GM12878 (cell line): ENCODE results near the gene MPIG6B. TPM values are rescaled to one million over a fixed set of nuclear protein-coding genes. Genes with fewer than 3 reads are reported as not detected.
A peak's percentile ranks its signal among the peaks of the same experiment; 100 is the strongest.

Experiments
- CHD2 ChIP-seq: IDR thresholded peaks from 2 replicates; pipeline ENCODE4 v1.6.1; 2011; ENCODE audit warnings: low read depth, low read length, improper control_type of control experiment, borderline replicate concordance
- CHD4 ChIP-seq: fragments of 200-600 bp; sonication (generic); IDR thresholded peaks from 2 replicates; pipeline ENCODE4 v1.6.1; 2016; ENCODE audit warnings: mild to moderate bottlenecking
- HCFC1 ChIP-seq: fragments of 150-350 bp; IDR thresholded peaks from 2 replicates; pipeline ENCODE4 v1.6.1; 2014; ENCODE audit warnings: low read length
- RAD21 ChIP-seq: IDR thresholded peaks from 2 replicates; pipeline ENCODE4 v1.6.1; 2011; ENCODE audit warnings: mild to moderate bottlenecking, low read depth, low read length, moderate library complexity; ENCODE audit not compliant: insufficient read depth
- RELA ChIP-seq: fragments of 450-650 bp; IDR thresholded peaks from 2 replicates; pipeline ENCODE4 v1.8.0; 2014; ENCODE audit warnings: borderline replicate concordance; ENCODE audit not compliant: partially characterized antibody
- ZNF592 ChIP-seq: fragments of 450-650 bp; IDR thresholded peaks from 2 replicates; pipeline ENCODE4 v1.6.1; 2017; ENCODE audit warnings: mild to moderate bottlenecking, moderate library complexity
- ZSCAN29 ChIP-seq: fragments of 450-650 bp; IDR thresholded peaks from 2 replicates; pipeline ENCODE4 v1.6.1; 2017; ENCODE audit warnings: mild to moderate bottlenecking, moderate library complexity
- polyA plus RNA-seq, 11 experiments: library from polyadenylated mRNA; depleted of rRNA in 4 of 11; unstranded in 6 of 11; stranded (reverse) in 5 of 11; fragments of >200 nt; fragmentation: Nextera tagmentation in 4 of 11; fragmentation: Illumina TruSeq in 1 of 11; extraction: Ambion mirVana in 4 of 11; extraction: Trizol in 1 of 11; gene quantifications; 1 replicate in 1 of 11; 2 replicates in 10 of 11; pipeline versions ENCODE4 v1.2.1 to v1.2.3, GENCODE V29; 2011 to 2016; ENCODE audit warnings: inconsistent platforms in 2 of 11, missing spikeins in 2 of 11, low read depth in 1 of 11
- total RNA-seq, 4 experiments: library from RNA; depleted of rRNA in 3 of 4; stranded (reverse); fragments of >200 nt in 3 of 4; fragmentation: Illumina TruSeq in 1 of 4; extraction: Trizol in 1 of 4; gene quantifications; 2 replicates each; pipeline versions ENCODE4 v1.2.1 to v1.2.3, GENCODE V29; 2013 to 2021
- TF ChIP-seq, protein P1 (sequence below): IDR thresholded peaks from 2 replicates; pipeline ENCODE4 v1.6.1; 2011; ENCODE audit warnings: mild to moderate bottlenecking, low read depth, low read length, moderate library complexity; ENCODE audit not compliant: insufficient replicate concordance

MPIG6B gene
- total and polyA plus RNA-seq, 10 of the 15 experiments (the other 5 are each of a cell fraction or from before 2014, with no cell fraction given) = not detected

GRCh38 chr6:31729515-31729978, 6.4 kb downstream of the MPIG6B start (continued):
- TF ChIP-seq, protein P1, sequence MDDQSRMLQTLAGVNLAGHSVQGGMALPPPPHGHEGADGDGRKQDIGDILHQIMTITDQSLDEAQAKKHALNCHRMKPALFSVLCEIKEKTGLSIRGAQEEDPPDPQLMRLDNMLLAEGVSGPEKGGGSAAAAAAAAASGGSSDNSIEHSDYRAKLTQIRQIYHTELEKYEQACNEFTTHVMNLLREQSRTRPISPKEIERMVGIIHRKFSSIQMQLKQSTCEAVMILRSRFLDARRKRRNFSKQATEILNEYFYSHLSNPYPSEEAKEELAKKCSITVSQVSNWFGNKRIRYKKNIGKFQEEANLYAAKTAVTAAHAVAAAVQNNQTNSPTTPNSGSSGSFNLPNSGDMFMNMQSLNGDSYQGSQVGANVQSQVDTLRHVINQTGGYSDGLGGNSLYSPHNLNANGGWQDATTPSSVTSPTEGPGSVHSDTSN = no peak
- no peak for TF ChIP-seq HCFC1
- no peak for TF ChIP-seq ZNF592
- no peak for TF ChIP-seq RELA
- TF ChIP-seq RAD21 = peak; percentile 90
- TF ChIP-seq CHD4 = no peak
- no peak for TF ChIP-seq ZSCAN29
- peak; percentile 42; the same call in 1 of the 2 replicates for TF ChIP-seq CHD2
- TF ChIP-seq, all 136 proteins: peak for 19
